Right forelimb (tissue), 1 donor: ENCODE measurements around the gene CARD14.

Experiments used
- DNase-seq: peaks from one replicate; pipeline ENCODE4 v3.0.0-alpha.2; 2018

Gene CARD14

GRCh38 chr17:80169784-80170500 lies at the start of gene CARD14:
CARD14 (plus strand) TSS chr17:80170030; CDS start chr17:80181439, 11,409 bp downstream.
- DNase-seq, result no peak

GRCh38 chr17:80122026-80122575 lies 47.7 kb upstream of the CARD14 start:
- DNase-seq, result no peak

- no peak for DNase-seq
Observed at GRCh38 chr17:80122926-80123505, 46.8 kb upstream of the CARD14 start.

- no peak for DNase-seq
Observed at GRCh38 chr17:80123791-80124190, 46.0 kb upstream of the CARD14 start.

GRCh38 chr17:80124351-80124981 lies 45.4 kb upstream of the CARD14 start:
- no peak for DNase-seq

GRCh38 chr17:80125656-80126448 lies 44.0 kb upstream of the CARD14 start:
- no peak for DNase-seq

- DNase-seq, result no peak
Observed at GRCh38 chr17:80126449-80126715, 43.4 kb upstream of the CARD14 start.

GRCh38 chr17:80129006-80129565 lies 40.7 kb upstream of the CARD14 start:
- no peak for DNase-seq

GRCh38 chr17:80130992-80131391 lies 38.8 kb upstream of the CARD14 start:
- no peak for DNase-seq

- no peak for DNase-seq
Observed at GRCh38 chr17:80132906-80133625, 36.8 kb upstream of the CARD14 start.

- no peak for DNase-seq
Observed at GRCh38 chr17:80133626-80133970, 36.2 kb upstream of the CARD14 start.

- no peak for DNase-seq
Observed at GRCh38 chr17:80137131-80137530, 32.7 kb upstream of the CARD14 start.

GRCh38 chr17:80138856-80139426 lies 30.9 kb upstream of the CARD14 start:
- no peak for DNase-seq

- DNase-seq, result no peak
Observed at GRCh38 chr17:80141463-80142165, 28.2 kb upstream of the CARD14 start.

- no peak for DNase-seq
Observed at GRCh38 chr17:80142929-80143328, 26.9 kb upstream of the CARD14 start.

- no peak for DNase-seq
Observed at GRCh38 chr17:80145076-80146075, 24.5 kb upstream of the CARD14 start.

GRCh38 chr17:80146121-80147034 lies 23.5 kb upstream of the CARD14 start:
- peak; percentile 62 for DNase-seq

- peak; percentile 97 for DNase-seq
Observed at GRCh38 chr17:80147035-80147822, 22.6 kb upstream of the CARD14 start, which contains the start of gene EIF4A3. EIF4A3 (minus strand) TSS chr17:80147128; CDS start chr17:80146961, 167 bp downstream.
